Activated T-helper 2 cell treated with anti-CD3 and anti-CD28 coated beads, Interferon-gamma antibody, Interleukin-2, Interleukin-4, amounts not matched to agents 10 μg/mL and 5 μg/mL and 100 μg/mL, durations not matched to agents 14 hours and 24 hours and 36 hours (primary cell): ENCODE data around the gene SELENOO. TPM values are rescaled to one million over a fixed set of nuclear protein-coding genes. Genes with fewer than 3 reads are reported as not detected.
"Not testable (repeated sequence)": the region's sequence is repeated elsewhere in the genome, so short reads cannot be mapped to it uniquely, and the experiment has no call there.

Source experiments
- DNase-seq: peaks from one replicate; pipeline ENCODE4 v3.0.0; 2021; ENCODE audit warnings: low spot score
- H3K27ac Mint-ChIP-seq: one replicate; pipeline ENCODE4 v1.8.0; 2021; ENCODE audit warnings: mixed read lengths
- H3K27me3 Mint-ChIP-seq: one replicate; pipeline ENCODE4 v1.8.0; 2021; ENCODE audit warnings: low read depth, mixed read lengths
- H3K36me3 Mint-ChIP-seq: one replicate; pipeline ENCODE4 v1.8.0; 2021; ENCODE audit warnings: low read depth, mixed read lengths
- H3K4me1 Mint-ChIP-seq: one replicate; pipeline ENCODE4 v1.8.0; 2021; ENCODE audit warnings: low read depth, mixed read lengths
- H3K4me3 Mint-ChIP-seq: one replicate; pipeline ENCODE4 v1.8.0; 2021; ENCODE audit warnings: low read depth, mild to moderate bottlenecking, moderate library complexity, mixed read lengths
- H3K9me3 Mint-ChIP-seq: one replicate; pipeline ENCODE4 v1.8.0; 2021; ENCODE audit warnings: mixed read lengths
- intact Hi-C: fragments of 100-400 bp; cut with micrococcal nuclease; formaldehyde crosslinking; loops from one replicate; pipeline ENCODE4 v1.15.1; 2023
- total RNA-seq: library from RNA; stranded (reverse); gene quantifications from 2 replicates; pipeline ENCODE4 v1.2.3, GENCODE V29; 2022

Gene SELENOO
- total RNA-seq, 1 donor from 2014 or later, result 26.3 TPM

DNA sequence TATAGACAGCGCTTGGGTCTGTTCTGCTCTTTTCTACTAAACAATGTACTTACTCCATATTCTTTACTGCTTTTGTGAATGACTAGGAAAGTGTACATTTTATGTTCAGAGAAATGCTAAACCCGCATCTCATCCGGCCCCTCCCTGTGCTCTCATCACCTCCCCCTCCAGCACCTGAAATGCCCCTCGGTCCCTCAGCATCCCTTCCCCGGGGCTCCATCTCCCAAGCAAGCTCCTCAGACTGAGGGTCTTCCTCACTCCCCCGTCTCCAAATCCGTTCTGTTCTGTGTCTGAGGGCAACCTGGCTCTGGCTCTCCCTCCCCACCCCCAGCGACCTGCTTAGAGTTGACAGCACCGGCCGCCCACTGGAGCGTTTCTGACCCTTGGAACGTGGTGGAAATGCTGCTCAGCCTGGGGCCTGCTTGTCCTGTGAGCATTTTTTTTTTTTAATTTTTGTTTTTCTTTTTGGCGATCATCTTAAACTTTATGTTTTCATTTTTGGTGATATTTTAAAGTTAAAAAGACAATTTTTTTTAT lies 1.4 kb downstream of the SELENOO start:
- intact Hi-C loops, result no loop called here
- H3K27me3 Mint-ChIP-seq, result no peaks in the 10 kb centered on the region
- H3K4me1 Mint-ChIP-seq, result peaks cover 9% of the 10 kb centered on the region
- H3K4me3 Mint-ChIP-seq, result peak overlapping the region; percentile 83
- no peaks in the 10 kb centered on the region for H3K9me3 Mint-ChIP-seq
- H3K27ac Mint-ChIP-seq, result peak overlapping the region; percentile 60
- peaks cover 35% of the 10 kb centered on the region for H3K36me3 Mint-ChIP-seq
- no peak for DNase-seq

- intact Hi-C loops, result no loop called here
- H3K9me3 Mint-ChIP-seq, result no peaks in the 10 kb centered on the region
- peaks cover 32% of the 10 kb centered on the region for H3K36me3 Mint-ChIP-seq
- no peaks in the 10 kb centered on the region for H3K27me3 Mint-ChIP-seq
- H3K27ac Mint-ChIP-seq, result no peak overlapping the region
- DNase-seq, result no peak
- no peak overlapping the region for H3K4me3 Mint-ChIP-seq
- H3K4me1 Mint-ChIP-seq, result peaks cover 9% of the 10 kb centered on the region
Observed at GRCh38 chr22:50203288-50203687, 2.5 kb downstream of the SELENOO start.

DNA sequence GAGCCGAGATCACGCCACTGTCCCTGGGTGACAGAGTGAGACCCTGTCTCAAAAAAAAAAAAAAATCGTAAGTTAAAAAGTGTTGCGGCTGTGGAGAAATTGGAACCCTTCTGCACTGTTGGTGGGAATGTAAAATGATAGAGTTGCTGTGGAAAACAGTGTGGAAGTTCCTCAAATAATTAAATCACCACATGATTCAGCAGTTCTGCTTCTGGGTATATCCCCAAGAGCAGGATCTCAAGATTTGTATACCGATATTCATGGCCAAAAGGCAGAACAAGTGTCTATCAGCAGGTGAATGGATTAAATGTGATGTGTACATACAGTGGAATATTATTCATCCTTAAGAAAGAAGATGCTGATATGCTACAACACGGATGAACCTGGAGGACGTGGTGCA lies 3.8 kb downstream of the SELENOO start:
- Mint-ChIP-seq H3K27ac (no peak overlapping the region), H3K4me3 (no peak overlapping the region), H3K9me3 (no peaks in the 10 kb centered on the region), H3K4me1 (peaks cover 9% of the 10 kb centered on the region), H3K27me3 (no peaks in the 10 kb centered on the region), H3K36me3 (peaks cover 28% of the 10 kb centered on the region)
- DNase-seq, result no peak
- intact Hi-C loops, result no loop called here

- H3K4me1 Mint-ChIP-seq, H3K27me3 Mint-ChIP-seq, H3K9me3 Mint-ChIP-seq, intact Hi-C loops, H3K4me3 Mint-ChIP-seq, H3K27ac Mint-ChIP-seq, DNase-seq: not testable (repeated sequence)
- H3K36me3 Mint-ChIP-seq, result peaks cover 32% of the 10 kb centered on the region
Observed at GRCh38 chr22:50204998-50205397, 4.2 kb downstream of the SELENOO start.

DNA sequence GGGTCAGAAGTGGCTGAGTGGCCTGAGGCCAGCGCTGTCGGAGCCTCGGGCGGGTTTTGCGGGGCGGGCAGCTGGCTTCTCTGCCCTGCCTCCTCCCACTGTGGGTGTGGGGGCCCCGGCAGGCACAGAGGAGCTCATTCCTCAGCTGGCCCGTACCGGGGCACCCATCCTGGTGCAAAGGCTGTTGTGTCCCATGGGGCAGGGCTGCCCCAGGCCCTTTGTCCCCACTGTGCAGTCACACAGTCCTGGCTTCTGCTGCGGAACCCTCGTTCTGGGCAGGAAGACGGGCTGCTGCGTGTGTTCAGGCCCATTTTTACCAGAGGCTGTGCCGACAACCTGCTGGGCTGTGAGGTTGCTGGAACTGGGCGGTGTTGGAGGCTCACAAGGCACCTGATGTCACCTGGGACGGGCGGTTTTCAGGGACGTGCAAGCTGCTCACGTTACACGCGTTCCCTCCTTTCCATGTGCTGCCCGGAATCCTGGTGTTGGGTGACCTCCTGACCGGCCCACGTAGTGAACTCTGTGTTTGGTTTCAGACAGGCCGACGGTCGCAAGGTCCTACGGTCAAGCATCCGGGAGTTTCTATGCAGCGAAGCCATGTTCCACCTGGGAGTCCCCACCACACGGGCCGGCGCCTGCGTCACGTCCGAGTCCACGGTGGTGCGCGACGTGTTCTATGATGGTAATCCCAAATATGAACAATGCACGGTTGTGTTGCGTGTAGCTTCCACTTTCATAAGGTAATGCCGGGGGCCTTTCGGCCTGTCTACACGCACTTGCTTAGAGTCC lies 5.2 kb downstream of the SELENOO start:
- H3K4me1 Mint-ChIP-seq, result peaks cover 9% of the 10 kb centered on the region
- DNase-seq, result no peak
- no peak overlapping the region for H3K27ac Mint-ChIP-seq
- H3K4me3 Mint-ChIP-seq, result no peak overlapping the region
- no peaks in the 10 kb centered on the region for H3K9me3 Mint-ChIP-seq
- no peaks in the 10 kb centered on the region for H3K27me3 Mint-ChIP-seq
- intact Hi-C loops, result no loop called here
- H3K36me3 Mint-ChIP-seq, result peaks cover 34% of the 10 kb centered on the region

- Mint-ChIP-seq H3K4me1 (peaks cover 9% of the 10 kb centered on the region), H3K36me3 (peaks cover 38% of the 10 kb centered on the region), H3K27me3 (no peaks in the 10 kb centered on the region), H3K27ac (no peak overlapping the region), H3K9me3 (no peaks in the 10 kb centered on the region), H3K4me3 (no peak overlapping the region)
- intact Hi-C loops, result no loop called here
- DNase-seq, result no peak
Observed at GRCh38 chr22:50206599-50206998, 5.8 kb downstream of the SELENOO start.

DNA sequence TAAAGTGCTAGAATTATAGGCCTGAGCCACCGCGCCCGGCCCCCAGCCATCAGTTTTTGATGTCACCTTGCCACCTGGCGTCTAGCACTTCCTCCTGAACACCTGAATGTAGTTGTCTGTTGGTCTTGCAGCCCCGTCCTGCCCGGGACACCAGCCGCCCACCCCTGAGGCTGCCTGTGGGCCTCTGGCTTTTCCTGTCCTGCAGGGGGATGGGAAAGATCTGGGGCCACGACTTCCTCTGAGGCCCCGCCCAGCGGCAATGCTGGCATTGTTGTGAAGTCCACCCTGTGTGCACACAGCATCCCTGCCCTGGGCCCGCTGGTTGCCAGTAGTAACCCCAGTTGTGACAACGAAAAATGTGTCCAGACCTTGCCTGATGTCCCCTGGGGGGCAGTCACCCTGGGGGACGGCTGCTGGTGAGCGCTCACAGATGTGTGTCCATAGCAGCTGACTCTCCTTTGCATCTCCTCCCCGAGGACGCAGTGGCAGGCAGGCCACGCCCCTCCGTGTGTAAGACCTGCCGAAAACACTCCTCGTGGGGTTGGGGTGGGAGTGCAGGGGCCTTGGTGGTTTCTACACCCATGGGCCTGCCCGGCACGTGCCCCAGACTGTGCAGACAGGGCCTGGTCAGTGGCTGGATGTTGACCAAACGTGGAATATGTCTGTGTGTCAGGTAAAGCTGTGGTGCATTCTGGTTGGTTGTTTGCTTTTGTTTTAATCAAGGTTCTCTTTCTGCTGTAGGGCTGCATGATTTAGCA lies 6.8 kb downstream of the SELENOO start:
- intact Hi-C loops, result no loop called here

GRCh38 chr22:50208430-50208938 lies 7.7 kb downstream of the SELENOO start:
- Mint-ChIP-seq H3K4me3 (no peak overlapping the region), H3K36me3 (peaks cover 48% of the 10 kb centered on the region), H3K27ac (no peak overlapping the region), H3K27me3 (no peaks in the 10 kb centered on the region), H3K9me3 (no peaks in the 10 kb centered on the region), H3K4me1 (peaks cover 2% of the 10 kb centered on the region)
- no peak for DNase-seq
- intact Hi-C loops, result no loop called here

More for the DNA sequence above, 6.8 kb downstream of the SELENOO start:
- Mint-ChIP-seq H3K4me1 (peaks cover 3% of the 10 kb centered on the region), H3K4me3 (no peak overlapping the region), H3K36me3 (peaks cover 44% of the 10 kb centered on the region), H3K27ac (no peak overlapping the region), H3K9me3 (no peaks in the 10 kb centered on the region), H3K27me3 (no peaks in the 10 kb centered on the region)
- DNase-seq, result no peak

- intact Hi-C loops, result no loop called here
- H3K27ac Mint-ChIP-seq, result peak overlapping the region; percentile 0
- H3K4me3 Mint-ChIP-seq, result no peak overlapping the region
- no peaks in the 10 kb centered on the region for H3K4me1 Mint-ChIP-seq
- H3K9me3 Mint-ChIP-seq, result no peaks in the 10 kb centered on the region
- DNase-seq, result no peak
- no peaks in the 10 kb centered on the region for H3K27me3 Mint-ChIP-seq
- H3K36me3 Mint-ChIP-seq, result peaks cover 46% of the 10 kb centered on the region
Observed at GRCh38 chr22:50208939-50209892, 8.4 kb downstream of the SELENOO start.

GRCh38 chr22:50209893-50210292 lies 9.1 kb downstream of the SELENOO start:
- H3K9me3 Mint-ChIP-seq, result no peaks in the 10 kb centered on the region
- H3K36me3 Mint-ChIP-seq, result peaks cover 47% of the 10 kb centered on the region
- peak; percentile 55 for DNase-seq
- no peaks in the 10 kb centered on the region for H3K4me1 Mint-ChIP-seq
- intact Hi-C loops, result loop anchor here (1.0 kb wide), 1 partner anchor 61 kb away; no protein-coding TSS in a partner anchor
- no peaks in the 10 kb centered on the region for H3K27me3 Mint-ChIP-seq
- H3K27ac Mint-ChIP-seq, result peak overlapping the region; percentile 0
- H3K4me3 Mint-ChIP-seq, result no peak overlapping the region

- no peaks in the 10 kb centered on the region for H3K9me3 Mint-ChIP-seq
- H3K4me1 Mint-ChIP-seq, result no peaks in the 10 kb centered on the region
- H3K36me3 Mint-ChIP-seq, result peaks cover 46% of the 10 kb centered on the region
- no peak overlapping the region for H3K4me3 Mint-ChIP-seq
- H3K27ac Mint-ChIP-seq, result no peak overlapping the region
- intact Hi-C loops, result loop anchor here (1.0 kb wide), 1 partner anchor 61 kb away; no protein-coding TSS in a partner anchor
- DNase-seq, result no peak
- no peaks in the 10 kb centered on the region for H3K27me3 Mint-ChIP-seq
Observed at GRCh38 chr22:50210378-50211139, 9.7 kb downstream of the SELENOO start.
